Measurements from ENCODE around the gene ZNF407. TPM values are rescaled to one million over a fixed set of nuclear protein-coding genes. Genes with fewer than 3 reads are reported as not detected.

Gene ZNF407
- total RNA-seq, 1 donor = 10.0 TPM

GRCh38 chr18:75107931-75108276 lies 510.2 kb downstream of the ZNF407 start:
- no peak for DNase-seq (ENCODE audit: low read depth in 2 of 3, low spot score in 2 of 3)

GRCh38 chr18:75108579-75109318 lies 511.1 kb downstream of the ZNF407 start:
- DNase-seq (ENCODE audit: low read depth in 2 of 3, low spot score in 2 of 3) = no peak

GRCh38 chr18:75109319-75109691 lies 511.6 kb downstream of the ZNF407 start:
- DNase-seq (ENCODE audit: low read depth in 2 of 3, low spot score in 2 of 3) = no peak

GRCh38 chr18:75109819-75110218 lies 512.1 kb downstream of the ZNF407 start:
- DNase-seq (ENCODE audit: low read depth in 2 of 3, low spot score in 2 of 3) = no peak

GRCh38 chr18:75110311-75110710 lies 512.6 kb downstream of the ZNF407 start:
- DNase-seq (ENCODE audit: low read depth in 2 of 3, low spot score in 2 of 3) = no peak

GRCh38 chr18:75110846-75111415 lies 513.3 kb downstream of the ZNF407 start:
- no peak for DNase-seq (ENCODE audit: low read depth in 2 of 3, low spot score in 2 of 3)

- no peak for DNase-seq (ENCODE audit: low read depth in 2 of 3, low spot score in 2 of 3)
These were observed 514.1 kb downstream of the ZNF407 start for GRCh38 chr18:75111760-75112159.

- DNase-seq (ENCODE audit: low read depth in 2 of 3, low spot score in 2 of 3) = no peak
These were observed 514.8 kb downstream of the ZNF407 start for GRCh38 chr18:75112186-75113096.

GRCh38 chr18:75113455-75113854 lies 515.8 kb downstream of the ZNF407 start:
- DNase-seq (ENCODE audit: low read depth in 2 of 3, low spot score in 2 of 3) = no peak

- DNase-seq (ENCODE audit: low read depth in 2 of 3, low spot score in 2 of 3) = no peak
These were observed 516.6 kb downstream of the ZNF407 start for GRCh38 chr18:75114231-75114764.

Other genes starting within 250 kb of the ZNF407 start
- under 0.01 TPM for gene DIPK1C, start 140.6 kb upstream of the ZNF407 start, total RNA-seq
- gene CNDP2, start 101.5 kb upstream of the ZNF407 start, total RNA-seq = 47.1 TPM
- gene CNDP1, start 63.4 kb upstream of the ZNF407 start, total RNA-seq = not detected

Data from hematopoietic multipotent progenitor cell (in vitro differentiated cells).